Cardiac muscle cell (in vitro differentiated cells and primary cell): ENCODE data around the gene ACADS. TPM values are rescaled to one million over a fixed set of nuclear protein-coding genes. Genes with fewer than 3 reads are reported as not detected.

Experiments used
- DNase-seq, 2 donors: peaks; one replicate each; pipeline versions ENCODE4 v3.0.0 to v3.0.0-alpha.2; 2010 to 2017; ENCODE audit warnings: low read depth in 1 of 2, low spot score in 1 of 2
- H3K27ac ChIP-seq: fragments of 200-600 bp; sonication (generic); 2 replicates; pipeline ENCODE4 v1.5.1; 2016
- H3K27me3 ChIP-seq: fragments of 200-600 bp; sonication (generic); 2 replicates; pipeline ENCODE4 v1.6.0; 2016; ENCODE audit warnings: control low read depth
- H3K36me3 ChIP-seq: fragments of 200-600 bp; sonication (generic); 2 replicates; pipeline ENCODE4 v1.5.1; 2016; ENCODE audit warnings: control low read depth
- H3K4me1 ChIP-seq: fragments of 200-600 bp; sonication (generic); 2 replicates; pipeline ENCODE4 v1.8.1; 2017; ENCODE audit warnings: low read depth, mild to moderate bottlenecking, mixed run types
- H3K4me3 ChIP-seq: fragments of 200-600 bp; sonication (generic); 2 replicates; pipeline ENCODE4 v1.5.1; 2016; ENCODE audit warnings: mild to moderate bottlenecking
- H3K9me3 ChIP-seq: fragments of 200-600 bp; sonication (generic); 2 replicates; pipeline ENCODE4 v1.5.1; 2017; ENCODE audit warnings: low read depth, mild to moderate bottlenecking, control low read depth
- CTCF ChIP-seq: IDR thresholded peaks from 2 replicates; pipeline ENCODE4 v1.5.1; 2012; ENCODE audit warnings: low read depth, mild to moderate bottlenecking, low read length
- polyA plus RNA-seq: library from polyadenylated mRNA; unstranded; fragments of >200 nt; fragmentation: Nextera tagmentation; extraction: Ambion mirVana; gene quantifications from 2 replicates; pipeline ENCODE4 v1.2.1, GENCODE V29; 2016
- total RNA-seq: library from RNA; depleted of rRNA; stranded (reverse); fragments of >200 nt; gene quantifications from 2 replicates; pipeline ENCODE4 v1.2.3, GENCODE V29; 2016

ACADS gene
- total and polyA plus RNA-seq, 2 experiments from 2014 or later: 35.9 to 59.8 TPM

GRCh38 chr12:120689397-120690082 is 36.1 kb upstream of the ACADS start:
- no peak for TF ChIP-seq CTCF
- Histone ChIP-seq H3K36me3 (peaks cover 4% of the 10 kb centered on the region), H3K27ac (no peak overlapping the region), H3K27me3 (no peaks in the 10 kb centered on the region), H3K4me3 (peak overlapping the region; percentile 85), H3K9me3 (no peaks in the 10 kb centered on the region), H3K4me1 (peaks cover 25% of the 10 kb centered on the region)
- no peak for DNase-seq

DNA sequence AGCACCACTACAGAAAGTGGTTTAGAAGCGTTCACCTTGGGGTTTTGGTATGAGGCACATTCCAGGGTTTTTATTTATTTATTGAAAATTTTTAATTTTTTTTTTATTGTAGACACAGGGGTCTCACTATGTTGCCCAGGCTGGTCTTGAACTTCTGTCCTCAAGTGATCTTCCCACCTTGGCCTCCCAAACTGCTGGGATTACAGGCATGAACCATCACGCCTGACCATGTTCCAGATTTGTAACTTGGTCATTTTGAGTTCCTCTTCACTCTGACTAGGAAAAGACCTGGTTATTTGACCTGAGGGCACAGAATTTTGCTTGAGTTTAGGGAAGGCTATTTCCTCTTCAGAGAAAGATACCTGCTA is 35.6 kb upstream of the ACADS start:
- peaks cover 25% of the 10 kb centered on the region for H3K4me1 ChIP-seq
- no peaks in the 10 kb centered on the region for H3K27me3 ChIP-seq
- no peak overlapping the region for H3K4me3 ChIP-seq
- H3K27ac ChIP-seq: no peak overlapping the region
- TF ChIP-seq CTCF: no peak
- H3K9me3 ChIP-seq: no peaks in the 10 kb centered on the region
- H3K36me3 ChIP-seq: peaks cover 9% of the 10 kb centered on the region
- DNase-seq: no peak

GRCh38 chr12:120690978-120691377 is 34.6 kb upstream of the ACADS start:
- Histone ChIP-seq H3K4me3 (no peak overlapping the region), H3K4me1 (peaks cover 25% of the 10 kb centered on the region)
- DNase-seq: no peak

DNA sequence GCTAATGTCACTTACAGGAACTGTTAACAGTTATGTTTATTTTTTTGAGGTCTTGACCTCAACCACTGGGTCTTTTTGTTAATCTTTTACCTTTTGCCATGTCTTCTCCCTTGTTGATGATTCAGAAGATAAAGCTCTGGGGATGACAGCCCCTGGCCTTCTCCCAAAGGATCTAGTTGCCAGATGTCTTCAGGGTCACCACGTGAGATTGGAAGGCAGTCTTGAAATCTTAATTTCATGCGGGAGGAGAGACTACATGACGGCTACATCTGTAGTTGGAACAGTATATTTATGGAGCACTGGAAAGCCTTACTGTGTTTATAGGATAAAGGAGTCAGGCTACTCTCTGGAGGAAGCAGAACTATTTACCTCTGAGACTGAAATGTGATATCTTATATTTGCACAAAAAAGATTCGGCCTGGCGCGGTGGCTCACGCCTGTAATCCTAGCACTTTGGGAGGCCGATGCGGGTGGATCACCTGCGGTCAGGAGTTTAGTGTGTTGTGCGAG is 33.0 kb upstream of the ACADS start:
- peaks cover 25% of the 10 kb centered on the region for H3K4me1 ChIP-seq
- no peak overlapping the region for H3K27ac ChIP-seq

More at GRCh38 chr12:120690978-120691377, 34.6 kb upstream of the ACADS start:
- Histone ChIP-seq H3K27ac (no peak overlapping the region), H3K27me3 (no peaks in the 10 kb centered on the region), H3K36me3 (peaks cover 18% of the 10 kb centered on the region), H3K9me3 (no peaks in the 10 kb centered on the region)
- TF ChIP-seq CTCF: no peak

DNA sequence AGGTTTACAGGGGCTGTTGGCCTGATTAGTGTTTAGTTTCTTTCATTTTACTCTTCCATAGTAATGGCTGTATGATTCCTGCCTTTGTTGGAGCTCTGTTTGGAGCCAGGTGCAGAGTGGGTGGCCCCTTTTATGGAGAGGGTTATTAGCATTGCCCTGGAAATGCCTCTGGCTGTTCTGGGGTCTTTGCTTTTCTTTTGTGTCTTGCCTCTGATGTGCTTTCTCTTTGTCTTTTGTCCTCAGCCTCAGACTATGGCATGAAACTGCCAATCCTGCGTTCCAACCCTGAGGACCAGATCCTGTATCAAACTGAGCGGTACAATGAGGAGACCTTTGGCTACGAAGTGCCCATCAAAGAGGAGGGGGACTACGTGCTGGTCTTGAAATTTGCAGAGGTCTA is 31.8 kb upstream of the ACADS start:
- Histone ChIP-seq H3K36me3 (peaks cover 37% of the 10 kb centered on the region), H3K4me1 (peaks cover 16% of the 10 kb centered on the region), H3K27me3 (no peaks in the 10 kb centered on the region), H3K4me3 (no peak overlapping the region), H3K9me3 (no peaks in the 10 kb centered on the region), H3K27ac (no peak overlapping the region)
- no peak for TF ChIP-seq CTCF
- no peak for DNase-seq

More for the DNA sequence above, 33.0 kb upstream of the ACADS start:
- H3K9me3 ChIP-seq: no peaks in the 10 kb centered on the region
- DNase-seq: no peak
- H3K4me3 ChIP-seq: no peak overlapping the region
- TF ChIP-seq CTCF: no peak
- no peaks in the 10 kb centered on the region for H3K27me3 ChIP-seq
- H3K36me3 ChIP-seq: peaks cover 34% of the 10 kb centered on the region
